Sigmoid colon (tissue), 7 donors: ENCODE data around the gene C2CD2. TPM values are rescaled to one million over a fixed set of nuclear protein-coding genes. Genes with fewer than 3 reads are reported as not detected.

Source experiments
- DNase-seq: peaks from one replicate; pipeline ENCODE4 v3.0.0-alpha.2; 2019
- H3K27ac ChIP-seq, 4 donors: fragments of 200-600 bp; sonication (generic); one replicate each; pipeline ENCODE4 v1.5.1; 2016 to 2019; ENCODE audit warnings: mild to moderate bottlenecking in 1 of 4
- H3K27me3 ChIP-seq, 3 donors: fragments of 200-600 bp; sonication (generic); one replicate each; pipeline ENCODE4 v1.5.1; 2019; ENCODE audit warnings: mild to moderate bottlenecking in 1 of 3
- H3K36me3 ChIP-seq, 4 donors: fragments of 200-600 bp; sonication (generic); one replicate each; pipeline ENCODE4 v1.5.1; 2016 to 2019
- H3K4me1 ChIP-seq, 4 donors: fragments of 200-600 bp; sonication (generic); one replicate each; pipeline ENCODE4 v1.5.1; 2017 to 2019
- H3K4me3 ChIP-seq, 4 donors: fragments of 200-600 bp; sonication (generic); one replicate each; pipeline ENCODE4 v1.5.1; 2017 to 2019; ENCODE audit warnings: mild to moderate bottlenecking in 2 of 4, moderate library complexity in 1 of 4
- H3K9me3 ChIP-seq, 4 donors: fragments of 200-600 bp in 3 of 4; sonication (generic) in 3 of 4; one replicate each; pipeline versions ENCODE4 v1.5.1 to v1.6.1; 2013 to 2019
- CTCF ChIP-seq, 4 experiments: fragments of 450-650 bp in 3 of 4; fragments of 200-600 bp in 1 of 4; IDR thresholded peaks; one replicate each; pipeline ENCODE4 v1.5.1; 2016 to 2019; ENCODE audit warnings: antibody characterized with exemption in 4 of 4, mild to moderate bottlenecking in 3 of 4, moderate library complexity in 2 of 4
- EP300 ChIP-seq, 4 donors: sonication (generic); formaldehyde crosslinking; IDR thresholded peaks; one replicate each; pipeline ENCODE4 v1.6.1; 2017; ENCODE audit warnings: antibody characterized with exemption in 4 of 4
- POLR2A ChIP-seq, 2 donors: fragments of 450-650 bp; IDR thresholded peaks; one replicate each; pipeline ENCODE4 v1.6.1; 2016; ENCODE audit warnings: antibody characterized with exemption in 2 of 2, mild to moderate bottlenecking in 2 of 2, moderate library complexity in 2 of 2
- POLR2AphosphoS5 ChIP-seq, 4 donors: sonication (generic); formaldehyde crosslinking; IDR thresholded peaks; one replicate each; pipeline ENCODE4 v1.6.1; 2017; ENCODE audit warnings: antibody characterized with exemption in 4 of 4
- WGBS, 2 donors: extraction: QIAGEN DNeasy Blood & Tissue Kit; methylation state at CpG; one replicate each; pipeline ENCODE4 v1.1.7; 2013; 5-methylcytosine and 5-hydroxymethylcytosine counted together
- intact Hi-C: fragments of 100-400 bp; cut with DNase I; formaldehyde crosslinking; loops from one replicate; pipeline ENCODE4 v1.15.1; 2023
- polyA plus RNA-seq, 3 donors: library from polyadenylated mRNA; stranded (reverse); fragments of 200-250 nt; gene quantifications; one replicate each; pipeline ENCODE4 v1.2.3, GENCODE V29; 2013
- total RNA-seq, 4 donors: library from RNA; depleted of rRNA; stranded (reverse); fragments of >200 nt; gene quantifications; one replicate each; pipeline ENCODE4 v1.1.0, GENCODE V29; 2016
- donor health status: healthy with polysubstance abuse.
- donor health status: Bipolar disorder and iron deficiency.
- donor health status: healthy.

Gene C2CD2
- total and polyA plus RNA-seq, 7 donors, result 1.8 to 45.1 (median 19.0) TPM

- H3K27me3 ChIP-seq, result no peaks in the 10 kb centered on the region
- no peak for DNase-seq
- no peaks in the 10 kb centered on the region for H3K4me1 ChIP-seq
- intact Hi-C loops, result no loop called here
- TF ChIP-seq EP300 (IDR thresholded peaks at IDR 0.05), result no peak
- no peak for TF ChIP-seq POLR2A (IDR thresholded peaks at IDR 0.05)
- TF ChIP-seq CTCF (IDR thresholded peaks at IDR 0.05), result no peak
- TF ChIP-seq POLR2AphosphoS5 (IDR thresholded peaks at IDR 0.05), result no peak
- peaks cover 0 to 55% (median 13%) of the 10 kb centered on the region in 4 donors for H3K36me3 ChIP-seq
- WGBS, 2 donors, result 93 to 95% methylated on average over 23 of the region's 23 CpGs
- H3K27ac ChIP-seq, result no peak overlapping the region
- H3K4me3 ChIP-seq, result no peak overlapping the region
- H3K9me3 ChIP-seq, result no peaks in the 10 kb centered on the region
Measured at GRCh38 chr21:41851090-41851790, 102.6 kb downstream of the C2CD2 start.

- intact Hi-C loops, result no loop called here
- no peak for DNase-seq
- no peak overlapping the region for H3K27ac ChIP-seq
- no peaks in the 10 kb centered on the region for H3K27me3 ChIP-seq
- 95 to 97% methylated on average over 9 of the region's 9 CpGs for WGBS, 2 donors
- TF ChIP-seq POLR2A (IDR thresholded peaks at IDR 0.05) (no peak), EP300 (IDR thresholded peaks at IDR 0.05) (no peak), POLR2AphosphoS5 (IDR thresholded peaks at IDR 0.05) (no peak), CTCF (IDR thresholded peaks at IDR 0.05) (no peak)
- H3K4me1 ChIP-seq, result no peaks in the 10 kb centered on the region
- no peaks in the 10 kb centered on the region for H3K9me3 ChIP-seq
- no peak overlapping the region for H3K4me3 ChIP-seq
- H3K36me3 ChIP-seq, result peaks cover 0 to 54% (median 12%) of the 10 kb centered on the region in 4 donors
Measured at GRCh38 chr21:41850085-41850484, 103.7 kb downstream of the C2CD2 start.

GRCh38 chr21:41848958-41849580 is 104.7 kb downstream of the C2CD2 start:
- intact Hi-C loops, result no loop called here
- Histone ChIP-seq H3K4me1 (no peaks in the 10 kb centered on the region), H3K36me3 (peaks cover 0 to 44% (median 8%) of the 10 kb centered on the region in 4 donors), H3K27ac (no peak overlapping the region), H3K4me3 (no peak overlapping the region), H3K9me3 (no peaks in the 10 kb centered on the region), H3K27me3 (no peaks in the 10 kb centered on the region)
- TF ChIP-seq EP300 (IDR thresholded peaks at IDR 0.05) (no peak), POLR2AphosphoS5 (IDR thresholded peaks at IDR 0.05) (no peak), CTCF (IDR thresholded peaks at IDR 0.05) (no peak), POLR2A (IDR thresholded peaks at IDR 0.05) (no peak)
- DNase-seq, result no peak
- WGBS, 2 donors, result 85 to 88% methylated on average over 15 of the region's 15 CpGs

GRCh38 chr21:41848533-41848932 is 105.3 kb downstream of the C2CD2 start:
- Histone ChIP-seq H3K9me3 (no peaks in the 10 kb centered on the region), H3K27me3 (no peaks in the 10 kb centered on the region), H3K4me3 (no peak overlapping the region), H3K27ac (no peak overlapping the region), H3K4me1 (no peaks in the 10 kb centered on the region), H3K36me3 (peaks cover 0 to 38% (median 5%) of the 10 kb centered on the region in 4 donors)
- 85 to 88% methylated on average over 8 of the region's 8 CpGs for WGBS, 2 donors
- intact Hi-C loops, result no loop called here
- DNase-seq, result no peak
- TF ChIP-seq CTCF (IDR thresholded peaks at IDR 0.05) (no peak), EP300 (IDR thresholded peaks at IDR 0.05) (no peak), POLR2A (IDR thresholded peaks at IDR 0.05) (no peak), POLR2AphosphoS5 (IDR thresholded peaks at IDR 0.05) (no peak)
